ENCODE measurements around the gene COL6A1.

DNA sequence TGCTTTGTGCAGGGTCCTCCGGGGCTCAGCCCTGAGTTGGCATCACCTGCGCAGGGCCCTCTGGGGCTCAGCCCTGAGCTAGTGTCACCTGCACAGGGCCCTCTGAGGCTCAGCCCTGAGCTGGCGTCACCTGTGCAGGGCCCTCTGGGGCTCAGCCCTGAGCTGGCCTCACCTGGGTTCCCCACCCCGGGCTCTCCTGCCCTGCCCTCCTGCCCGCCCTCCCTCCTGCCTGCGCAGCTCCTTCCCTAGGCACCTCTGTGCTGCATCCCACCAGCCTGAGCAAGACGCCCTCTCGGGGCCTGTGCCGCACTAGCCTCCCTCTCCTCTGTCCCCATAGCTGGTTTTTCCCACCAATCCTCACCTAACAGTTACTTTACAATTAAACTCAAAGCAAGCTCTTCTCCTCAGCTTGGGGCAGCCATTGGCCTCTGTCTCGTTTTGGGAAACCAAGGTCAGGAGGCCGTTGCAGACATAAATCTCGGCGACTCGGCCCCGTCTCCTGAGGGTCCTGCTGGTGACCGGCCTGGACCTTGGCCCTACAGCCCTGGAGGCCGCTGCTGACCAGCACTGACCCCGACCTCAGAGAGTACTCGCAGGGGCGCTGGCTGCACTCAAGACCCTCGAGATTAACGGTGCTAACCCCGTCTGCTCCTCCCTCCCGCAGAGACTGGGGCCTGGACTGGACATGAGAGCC, 22.7 kb downstream of the COL6A1 start:
- no peak for TF ChIP-seq CTCF (IDR thresholded peaks at IDR 0.05; ENCODE audit: low read depth, low read length)
- no peak for TF ChIP-seq EZH2phosphoT487 (IDR thresholded peaks at IDR 0.05; ENCODE audit: low read depth)

Measured in OCI-LY3 (cell line).